Peyer's patch (tissue), 4 donors: ENCODE data around the gene AGPAT2.

Source experiments
- CTCF ChIP-seq, 6 experiments: fragments of 450-650 bp in 4 of 6; fragments of 200-600 bp in 2 of 6; sonication (generic) in 1 of 6; IDR thresholded peaks; one replicate each; pipeline ENCODE4 v1.5.1; 2017 to 2019; ENCODE audit warnings: antibody characterized with exemption in 6 of 6, mild to moderate bottlenecking in 3 of 6, moderate library complexity in 1 of 6
- POLR2A ChIP-seq, 2 donors: fragments of 450-650 bp; IDR thresholded peaks; one replicate each; pipeline ENCODE4 v1.5.1; 2017; ENCODE audit warnings: antibody characterized with exemption in 2 of 2, mild to moderate bottlenecking in 2 of 2, moderate library complexity in 2 of 2

- no peak for TF ChIP-seq CTCF (IDR thresholded peaks at IDR 0.05)
- no peak for TF ChIP-seq POLR2A (IDR thresholded peaks at IDR 0.05)
Observed at GRCh38 chr9:136701668-136702053, 14.4 kb upstream of the AGPAT2 start.
